NCI-H345 treated with DMSO at 0.1 percent for 48 hours (cell line): Measurements from ENCODE around the gene TMEM147.
"Not testable (repeated sequence)": the region's sequence is repeated elsewhere in the genome, so short reads cannot be mapped to it uniquely, and the experiment has no call there.

ENCODE experiments used
- DNase-seq: peaks from one replicate; lab custom pipeline; 2025; ENCODE audit not compliant: unreplicated experiment; lab: John Stamatoyannopoulos, UW

The TMEM147 gene

DNA sequence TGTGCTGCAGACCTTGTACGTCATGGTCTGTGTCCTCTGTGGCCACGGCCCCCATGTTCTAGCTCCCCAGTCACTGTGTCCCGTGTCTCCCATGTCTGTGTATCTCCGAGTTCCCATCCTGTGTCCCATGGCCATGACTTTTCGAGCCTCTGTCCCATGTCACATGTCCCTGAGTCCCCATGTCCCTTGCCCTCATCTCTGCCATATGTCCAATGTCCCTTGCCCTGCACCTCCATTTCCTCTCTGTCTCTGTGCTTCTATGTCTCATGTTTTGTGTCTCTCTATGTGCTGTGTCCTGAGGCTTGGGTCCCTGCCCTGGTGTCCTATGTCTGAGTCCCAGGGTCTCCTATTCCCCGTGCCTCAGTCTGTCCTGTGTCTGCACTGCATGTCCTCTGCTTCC lies 16.0 kb downstream of the TMEM147 start:
- DNase-seq = no peak

DNA sequence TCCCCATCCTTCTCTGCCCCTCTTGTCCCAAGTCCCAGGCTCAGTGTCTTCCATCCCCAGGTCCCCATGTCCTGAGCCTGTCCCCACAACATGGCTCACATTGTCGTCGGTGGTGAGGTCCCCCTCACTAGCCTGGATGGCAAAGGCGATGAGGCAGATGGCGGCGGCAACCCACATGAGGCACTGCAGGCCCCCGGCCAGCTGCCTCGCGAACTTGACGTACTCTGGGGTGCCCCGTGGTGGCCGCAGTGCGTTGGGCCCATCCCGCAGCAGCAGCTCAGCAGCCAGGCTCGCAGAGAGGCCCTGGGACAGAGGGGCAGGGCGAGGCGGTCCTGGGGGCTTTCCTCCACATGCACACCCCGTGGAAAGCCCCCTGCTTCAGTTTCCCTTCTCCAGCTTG lies 16.9 kb downstream of the TMEM147 start:
- no peak for DNase-seq

DNA sequence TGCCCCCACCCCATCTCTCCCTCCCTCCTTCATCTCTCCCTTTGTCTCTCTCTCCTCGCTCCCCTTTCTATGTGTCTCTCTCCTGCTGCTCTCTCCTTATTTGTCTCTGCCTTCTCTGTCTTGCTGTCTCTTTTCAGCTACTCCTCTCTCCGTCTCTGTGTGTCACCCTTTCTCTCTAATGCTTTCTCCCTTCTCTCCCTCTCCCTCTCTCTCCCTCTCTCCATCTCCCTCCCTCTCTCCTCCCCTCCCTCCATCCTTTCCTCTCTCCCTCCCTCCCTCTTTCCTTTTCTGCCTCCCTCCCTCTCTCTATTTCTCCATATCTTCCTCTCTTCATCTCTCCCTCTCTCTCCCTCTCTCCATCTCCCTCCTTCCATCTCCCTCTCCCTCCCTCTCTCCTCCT lies 17.4 kb downstream of the TMEM147 start:
- no peak for DNase-seq

GRCh38 chr19:35563207-35563829 lies 17.9 kb downstream of the TMEM147 start, which contains the start of gene ATP4A:
Gene ATP4A, minus strand, starts transcription at chr19:35563658. Its CDS starts 29 bp downstream, at chr19:35563629.
- DNase-seq = no peak

DNA sequence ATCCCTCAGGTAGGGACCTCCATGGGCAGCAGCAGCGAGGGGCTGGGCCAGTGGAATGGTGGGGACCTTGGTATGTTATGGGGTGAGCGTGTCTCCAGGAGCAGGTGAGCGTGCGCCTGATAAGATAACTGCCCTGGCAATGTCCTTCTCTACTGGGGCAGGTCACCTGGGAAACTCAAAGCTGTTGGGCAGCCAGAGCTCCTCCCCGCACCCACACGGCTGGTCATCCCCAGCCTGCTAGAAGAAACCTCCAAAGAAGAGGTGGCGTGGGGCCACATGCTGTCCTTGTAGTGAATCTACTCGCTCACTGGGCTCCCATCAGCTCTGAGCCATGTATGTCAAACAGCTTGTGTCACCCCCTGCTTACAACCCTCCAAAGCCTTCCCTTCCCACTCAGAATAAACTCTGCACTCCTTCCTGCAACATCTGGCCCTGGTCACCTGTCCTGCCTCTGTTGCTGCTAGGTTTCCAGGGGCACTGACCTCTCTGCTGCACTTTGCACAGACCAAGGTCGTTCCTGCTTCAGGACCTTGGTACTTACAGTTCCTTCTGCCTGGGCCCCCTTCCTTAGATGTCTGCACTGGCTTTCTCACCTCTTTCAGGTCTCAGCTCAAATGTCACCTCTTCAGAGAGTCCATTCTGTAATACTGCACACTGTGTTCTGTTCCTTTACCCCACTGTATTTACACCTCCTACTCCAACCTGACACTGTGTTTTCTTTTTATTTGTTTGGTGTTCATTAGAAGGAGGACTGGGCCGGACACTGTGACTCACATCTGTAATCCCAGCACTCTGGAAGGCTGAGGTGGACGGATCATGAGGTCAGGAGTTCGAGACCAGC lies 19.8 kb downstream of the TMEM147 start:
- no peak for DNase-seq

DNA sequence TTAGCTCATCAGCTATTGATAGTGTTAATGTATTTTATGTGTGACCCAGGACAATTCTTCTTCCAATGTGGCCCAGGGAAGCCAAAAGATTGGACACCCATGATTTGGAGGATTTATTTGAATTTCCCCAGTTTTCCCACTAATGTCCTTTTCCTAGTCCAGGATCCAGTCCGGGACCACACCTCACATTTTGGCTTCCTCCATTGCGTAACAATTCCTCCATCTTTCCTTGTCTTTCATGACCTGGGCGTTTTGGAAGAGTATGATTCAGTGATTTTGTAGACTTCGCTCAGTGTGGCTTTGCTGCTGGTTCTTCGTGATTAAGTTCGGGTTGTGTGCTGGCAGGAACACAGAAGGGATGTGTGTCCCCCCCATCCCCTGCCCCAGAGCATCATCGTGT lies 21.3 kb downstream of the TMEM147 start:
- no peak for DNase-seq

DNA sequence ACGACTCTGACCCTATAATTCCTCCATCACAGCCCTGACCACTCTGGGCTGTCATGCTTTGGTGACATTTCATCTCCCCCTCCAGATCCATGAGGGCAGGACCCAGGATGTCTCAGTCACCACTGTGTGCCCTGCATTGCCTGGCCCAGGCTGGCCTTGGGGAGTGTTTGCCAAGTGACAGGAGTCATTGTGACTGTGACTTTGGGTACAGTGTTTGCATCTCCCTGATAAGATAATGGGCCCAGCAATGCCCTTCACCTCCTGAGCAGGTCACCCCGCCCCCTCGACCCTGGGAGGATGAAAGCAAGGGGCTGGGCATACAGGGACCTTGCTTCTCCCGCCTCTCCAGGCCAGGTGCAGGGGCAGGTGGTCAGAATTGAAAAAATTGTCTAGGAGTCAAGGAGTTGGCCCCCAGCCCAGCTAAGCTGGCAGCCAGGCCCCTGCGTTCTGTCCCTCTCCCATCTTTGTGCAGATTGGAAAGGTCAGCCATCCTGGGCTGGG lies 23.9 kb downstream of the TMEM147 start:
- no peak for DNase-seq

DNA sequence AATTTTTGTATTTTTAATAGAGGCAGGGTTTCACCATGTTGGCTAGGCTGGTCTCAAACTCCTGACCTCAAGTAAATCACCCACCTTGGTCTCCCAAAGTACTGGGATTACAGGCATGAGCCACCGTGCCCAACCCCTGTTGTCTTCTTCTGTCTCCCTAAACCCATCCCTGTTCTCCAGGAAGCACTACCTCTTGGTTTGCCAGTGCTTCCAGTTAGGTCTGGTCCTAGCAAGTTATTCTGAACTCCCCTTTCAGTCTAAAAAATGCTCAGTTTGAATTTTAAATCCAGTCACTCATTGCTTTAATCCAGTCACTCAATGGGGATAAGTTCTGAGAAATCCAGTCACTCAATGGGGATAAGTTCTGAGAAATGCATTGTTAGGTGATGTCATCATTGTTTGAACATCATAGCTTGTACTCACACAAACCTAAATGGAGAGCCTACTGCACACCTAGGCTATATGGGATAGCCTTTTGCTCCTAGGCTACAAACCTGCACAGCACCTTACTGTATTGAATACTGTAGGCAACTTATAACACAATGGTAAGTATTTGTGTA lies 26.1 kb downstream of the TMEM147 start:
- no peak for DNase-seq

DNA sequence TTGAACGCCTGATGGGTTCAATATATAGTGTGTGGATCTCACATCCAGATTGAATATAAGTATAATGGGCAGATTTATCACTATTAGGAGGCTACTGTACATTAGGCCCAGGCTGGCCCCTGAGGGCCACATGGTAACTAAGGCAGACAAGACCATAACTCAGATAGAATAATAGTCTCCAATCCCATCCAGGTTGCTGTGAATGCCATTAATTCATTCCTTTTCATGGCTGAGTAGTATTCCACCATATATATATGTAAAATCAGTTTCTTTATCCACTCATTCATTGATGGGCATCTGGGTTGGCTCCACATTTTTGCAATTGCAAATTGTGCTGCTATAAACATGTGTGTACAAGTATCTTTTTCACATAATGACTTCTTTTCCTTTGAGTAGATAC lies 32.5 kb downstream of the TMEM147 start:
- DNase-seq = no peak

GRCh38 chr19:35578707-35579106 lies 33.3 kb downstream of the TMEM147 start:
- no peak for DNase-seq

DNA sequence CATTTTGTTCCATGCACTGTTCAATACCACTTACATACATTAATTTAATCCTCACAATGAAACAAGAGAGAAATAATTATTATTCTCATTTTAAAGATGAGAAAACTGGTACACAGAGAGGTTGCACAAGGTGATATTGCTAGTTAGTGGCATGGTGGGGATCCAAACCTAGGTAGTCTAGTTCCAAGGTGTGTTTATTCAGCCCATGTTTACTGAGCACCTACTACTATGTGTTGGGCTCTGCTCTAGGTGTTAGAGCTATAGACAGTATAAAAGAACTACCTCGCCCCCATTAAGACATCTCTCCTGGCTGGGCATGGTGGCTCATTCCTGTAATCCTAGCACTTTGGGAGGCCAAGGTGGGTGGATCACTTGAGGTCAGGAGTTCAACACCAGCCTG lies 37.3 kb downstream of the TMEM147 start:
- DNase-seq = no peak

DNA sequence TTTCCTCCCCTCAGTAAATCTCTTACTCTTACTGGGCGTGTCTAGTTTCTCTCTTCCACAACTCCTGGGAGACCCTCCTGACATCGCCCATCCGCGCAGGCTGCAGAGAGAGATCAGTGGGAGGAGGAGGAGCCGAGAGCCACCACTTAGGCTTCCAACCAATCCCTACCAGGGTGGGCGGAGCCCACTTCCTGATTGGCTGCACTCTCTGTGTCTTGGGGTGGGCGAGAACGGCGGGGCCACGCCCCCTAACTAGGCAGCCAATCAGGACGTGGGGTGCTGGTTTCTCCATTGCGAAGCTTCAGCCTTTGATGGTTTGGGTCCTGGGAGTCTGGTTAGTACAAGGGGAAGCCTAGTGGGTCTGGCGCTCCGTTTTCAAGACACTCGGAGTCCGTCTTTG lies 40.4 kb downstream of the TMEM147 start, which contains the start of gene PMIS2:
Gene PMIS2 (plus strand): TSS at position 326 of the 400 bp plus-strand sequence. CDS start 87 bp downstream, outside the sequence.
- DNase-seq = no peak

DNA sequence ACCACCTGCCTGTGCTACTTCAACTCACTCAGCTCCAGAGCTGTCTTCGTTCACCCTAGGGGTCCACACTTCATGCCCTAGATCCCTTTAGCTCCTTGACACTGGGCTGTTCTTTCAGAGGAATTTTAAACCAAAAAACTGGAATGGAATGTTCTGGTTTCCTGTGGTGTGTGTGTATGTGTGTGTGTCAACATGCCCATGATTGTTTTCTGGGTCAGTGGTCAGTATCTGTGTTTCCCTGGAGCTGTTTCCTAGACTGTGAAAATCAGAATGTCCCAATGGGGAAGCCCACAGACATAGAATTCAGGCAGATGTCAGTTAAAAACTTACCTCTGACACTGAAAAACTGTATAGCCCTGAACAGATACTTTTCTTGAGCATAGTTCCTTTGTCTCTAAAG lies 41.9 kb downstream of the TMEM147 start:
- no peak for DNase-seq

DNA sequence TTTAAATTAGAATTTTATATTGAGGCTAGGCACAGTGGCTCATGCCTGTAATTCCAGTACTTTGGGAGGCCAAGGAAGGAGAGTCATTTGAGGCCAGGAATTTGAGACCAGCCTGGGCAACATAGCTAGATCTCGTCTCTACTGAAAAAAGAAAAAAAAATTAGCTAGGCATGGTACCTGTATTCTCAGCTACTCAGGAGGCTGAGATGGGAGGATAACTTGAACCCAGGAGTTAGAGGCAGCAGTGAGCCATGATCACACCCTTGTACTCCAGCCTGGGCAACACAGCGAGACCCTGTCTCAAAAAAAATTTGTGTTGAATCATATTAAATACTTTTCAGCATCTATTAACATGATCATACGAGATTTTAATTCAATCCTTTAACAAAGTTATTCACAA lies 45.4 kb downstream of the TMEM147 start:
- DNase-seq = no peak

GRCh38 chr19:35592226-35592625 lies 46.8 kb downstream of the TMEM147 start:
- peak; percentile 36 for DNase-seq

- DNase-seq = not testable (repeated sequence)
Measured at GRCh38 chr19:35595026-35595425, 49.6 kb downstream of the TMEM147 start.

GRCh38 chr19:35595928-35596327 lies 50.5 kb downstream of the TMEM147 start:
- no peak for DNase-seq

- no peak for DNase-seq
Measured at GRCh38 chr19:35596366-35596999, 51.1 kb downstream of the TMEM147 start.
